BJ (cell line): ENCODE measurements around the gene PTER. TPM values are rescaled to one million over a fixed set of nuclear protein-coding genes. Genes with fewer than 3 reads are reported as not detected.

Experiments used
- CTCF ChIA-PET: fragments of 350-600 bp; formaldehyde crosslinking; extraction: SDS; loops from one replicate; lab custom pipeline; 2021; ENCODE audit warnings: antibody characterized with exemption, inconsistent platforms; lab: Yijun Ruan, JAX
- POLR2A ChIA-PET: fragments of 300-600 bp; sonication (Branson Sonifier 250); formaldehyde crosslinking; extraction: SDS; loops from one replicate; lab custom pipeline; 2021; ENCODE audit warnings: antibody characterized with exemption; lab: Charles Lee
- DNase-seq: peaks from one replicate; pipeline ENCODE4 v3.0.0-alpha.2; 2011; ENCODE audit warnings: low read depth
- H3K27me3 ChIP-seq: 2 replicates; pipeline ENCODE4 v1.6.0; 2011; ENCODE audit warnings: low read length; ENCODE audit not compliant: control insufficient read depth, insufficient read depth
- H3K36me3 ChIP-seq: 2 replicates; pipeline ENCODE4 v1.5.1; 2011; ENCODE audit warnings: low read length; ENCODE audit not compliant: control insufficient read depth, insufficient read depth
- H3K4me3 ChIP-seq: 2 replicates; pipeline ENCODE4 v1.5.1; 2011; ENCODE audit warnings: low read depth, mild to moderate bottlenecking, control low read depth, low read length
- polyA plus RNA-seq: library from polyadenylated mRNA; depleted of rRNA; stranded (reverse); fragments of >200 nt; gene quantifications from 2 replicates; pipeline ENCODE4 v1.2.3, GENCODE V29; 2011
- TF ChIP-seq, protein P1 (sequence below): IDR thresholded peaks from 2 replicates; pipeline ENCODE4 v1.5.1; 2011; ENCODE audit warnings: low read depth, mild to moderate bottlenecking, control low read depth, inconsistent platforms, low read length, moderate library complexity; ENCODE audit not compliant: insufficient read depth

The PTER gene
- polyA plus RNA-seq, 1 experiment: 9.3 TPM

DNA sequence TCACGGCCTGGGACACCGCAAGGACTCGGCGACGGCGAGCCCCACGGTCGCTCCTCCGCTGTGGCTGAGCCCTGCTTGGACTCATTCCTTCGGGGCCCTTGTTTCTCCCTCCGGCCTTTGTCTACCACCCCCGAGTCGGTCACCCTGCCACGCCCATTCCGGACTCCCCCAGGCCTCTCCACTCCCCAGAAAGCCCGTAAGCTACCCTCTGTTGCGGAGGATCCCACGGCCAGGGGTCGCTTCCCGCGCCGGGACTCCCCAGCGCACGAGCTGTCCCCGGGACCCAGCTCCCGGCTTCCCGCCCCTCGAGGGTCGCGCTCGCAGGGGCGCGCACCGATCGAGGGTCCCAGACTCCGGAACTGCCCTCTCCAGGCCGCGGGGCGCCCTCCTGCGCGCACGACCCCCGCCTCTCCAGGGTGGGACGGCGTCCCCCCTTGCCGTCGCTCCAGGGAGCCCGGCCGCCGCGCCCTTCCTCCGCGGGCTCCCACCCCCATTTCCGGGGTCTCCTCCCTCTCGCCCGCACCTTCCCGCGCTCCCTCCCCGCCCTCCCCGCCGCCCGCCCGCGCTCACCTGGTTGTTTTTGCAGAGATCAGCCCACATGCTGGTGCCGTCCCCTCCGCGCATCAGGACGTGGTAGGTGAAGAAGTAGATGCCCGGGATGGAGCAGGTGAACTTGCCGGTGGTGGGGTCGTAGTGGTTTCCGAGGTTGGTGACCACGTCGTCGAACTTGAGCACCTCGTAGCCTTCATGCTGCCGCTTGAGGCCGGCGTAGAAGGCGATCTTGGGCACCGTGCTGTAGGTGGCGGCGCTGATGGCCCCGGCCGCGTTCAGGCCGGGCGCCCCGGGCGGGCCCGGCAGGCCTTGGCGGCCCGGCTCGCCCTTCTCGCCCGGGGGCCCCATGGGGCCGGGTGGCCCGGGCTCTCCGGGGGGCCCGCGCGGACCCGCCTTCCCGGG, 83.4 kb downstream of the PTER start:
- TF ChIP-seq, protein P1, sequence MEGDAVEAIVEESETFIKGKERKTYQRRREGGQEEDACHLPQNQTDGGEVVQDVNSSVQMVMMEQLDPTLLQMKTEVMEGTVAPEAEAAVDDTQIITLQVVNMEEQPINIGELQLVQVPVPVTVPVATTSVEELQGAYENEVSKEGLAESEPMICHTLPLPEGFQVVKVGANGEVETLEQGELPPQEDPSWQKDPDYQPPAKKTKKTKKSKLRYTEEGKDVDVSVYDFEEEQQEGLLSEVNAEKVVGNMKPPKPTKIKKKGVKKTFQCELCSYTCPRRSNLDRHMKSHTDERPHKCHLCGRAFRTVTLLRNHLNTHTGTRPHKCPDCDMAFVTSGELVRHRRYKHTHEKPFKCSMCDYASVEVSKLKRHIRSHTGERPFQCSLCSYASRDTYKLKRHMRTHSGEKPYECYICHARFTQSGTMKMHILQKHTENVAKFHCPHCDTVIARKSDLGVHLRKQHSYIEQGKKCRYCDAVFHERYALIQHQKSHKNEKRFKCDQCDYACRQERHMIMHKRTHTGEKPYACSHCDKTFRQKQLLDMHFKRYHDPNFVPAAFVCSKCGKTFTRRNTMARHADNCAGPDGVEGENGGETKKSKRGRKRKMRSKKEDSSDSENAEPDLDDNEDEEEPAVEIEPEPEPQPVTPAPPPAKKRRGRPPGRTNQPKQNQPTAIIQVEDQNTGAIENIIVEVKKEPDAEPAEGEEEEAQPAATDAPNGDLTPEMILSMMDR: no peak
- H3K4me3 ChIP-seq: no peak overlapping the region; the same call in 1 of the 2 replicates
- POLR2A ChIA-PET: no interaction called here
- CTCF ChIA-PET: no interaction called here
- H3K27me3 ChIP-seq: peaks cover 31% of the 10 kb centered on the region
- DNase-seq: no peak
- no peaks in the 10 kb centered on the region; the same call in 1 of the 2 replicates for H3K36me3 ChIP-seq

DNA sequence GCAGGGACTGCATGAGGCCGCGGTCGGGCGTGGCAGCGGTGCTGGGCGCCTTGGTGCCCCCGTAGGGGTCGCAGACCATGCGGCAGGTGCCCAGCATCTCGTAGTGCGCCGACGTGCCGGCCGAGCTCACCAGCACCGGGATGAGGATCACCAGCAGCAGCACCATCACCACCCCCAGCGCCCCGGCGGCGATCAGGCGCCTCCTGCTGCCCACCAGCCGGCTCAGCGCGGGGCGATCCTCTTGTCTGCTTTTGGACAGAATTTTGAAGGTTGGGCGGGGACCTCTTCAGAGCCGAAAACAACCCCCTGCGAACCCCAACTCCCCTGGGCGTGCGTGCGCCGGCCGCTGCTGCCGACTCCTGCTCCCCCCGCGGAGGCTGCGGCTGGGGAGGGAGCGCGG, 84.1 kb downstream of the PTER start:
- Histone ChIP-seq H3K4me3 (peak overlapping the region; percentile 30), H3K36me3 (no peaks in the 10 kb centered on the region; the same call in 1 of the 2 replicates), H3K27me3 (peaks cover 31% of the 10 kb centered on the region)
- ChIA-PET POLR2A (no interaction called here), CTCF (no interaction called here)
- DNase-seq: no peak
- TF ChIP-seq, protein P1: peak; percentile 52

DNA sequence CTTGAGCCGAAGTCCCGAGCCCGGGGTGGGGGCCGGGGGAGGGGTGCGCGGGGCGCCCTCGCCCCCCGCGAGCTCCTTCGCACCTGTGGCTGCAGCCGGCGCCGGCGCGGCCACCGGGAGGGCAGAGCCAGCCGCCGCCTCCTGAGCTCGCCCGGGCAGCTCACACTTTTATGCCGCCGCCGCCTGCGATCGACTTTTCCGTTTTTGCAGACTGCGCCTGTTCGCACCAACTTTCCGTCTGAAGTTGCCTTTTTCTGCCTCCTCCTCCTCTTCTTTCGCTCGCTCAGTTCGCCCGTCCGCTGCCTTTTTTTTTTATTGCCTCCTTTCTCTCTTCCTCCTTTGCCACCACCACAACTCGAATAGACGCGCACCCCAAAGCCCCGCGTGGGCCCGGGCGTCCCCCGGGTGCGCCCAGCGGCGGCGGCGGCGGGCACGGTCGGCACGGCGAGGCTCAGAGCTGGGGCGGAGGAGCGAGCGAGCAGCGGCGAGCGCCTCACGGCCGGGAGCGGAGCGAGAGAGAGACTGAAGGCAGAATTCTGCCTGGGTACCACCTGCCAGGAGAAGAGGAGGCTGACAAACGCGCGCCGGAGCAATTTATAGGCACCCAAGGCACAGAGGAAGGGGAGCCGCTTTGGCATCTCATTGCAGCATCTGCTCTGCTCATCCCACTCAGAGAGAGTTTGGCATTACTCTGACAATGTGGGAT, 84.7 kb downstream of the PTER start, which contains the start of gene C1QL3:
Gene C1QL3 (minus strand): TSS at position 569 of the 706 bp plus-strand sequence. CDS start 814 bp downstream, outside the sequence.
- no peak for DNase-seq
- H3K36me3 ChIP-seq: no peaks in the 10 kb centered on the region; the same call in 1 of the 2 replicates
- TF ChIP-seq, protein P1: no peak
- ChIA-PET CTCF (no interaction called here), POLR2A (no interaction called here)
- peaks cover 31% of the 10 kb centered on the region for H3K27me3 ChIP-seq
- H3K4me3 ChIP-seq: peak within 1 kb of the TSS; percentile 30

DNA sequence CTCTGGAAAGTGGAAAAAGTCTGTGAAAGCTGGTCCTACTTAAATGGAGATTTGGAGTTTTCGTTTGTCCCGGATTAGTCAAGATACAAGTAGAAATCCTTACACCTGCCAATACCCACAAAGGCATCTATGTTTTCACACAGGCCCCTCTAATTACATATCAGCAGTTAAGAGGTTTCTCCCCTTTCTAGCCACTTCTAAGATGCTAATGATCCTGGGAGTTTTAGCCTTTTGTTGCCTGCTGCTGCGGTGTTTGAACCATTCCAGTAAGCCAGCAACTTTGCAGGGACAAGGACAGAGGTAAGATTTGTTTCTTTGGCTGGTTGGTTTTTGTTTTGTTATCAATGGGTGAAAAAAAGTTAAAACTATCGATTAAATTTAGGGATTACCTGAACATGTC, 90.6 kb downstream of the PTER start:
- no peak for DNase-seq
- POLR2A ChIA-PET: no interaction called here
- CTCF ChIA-PET: interaction anchor here (1.5 kb wide), 1 partner anchor 8 kb away, joined by 4 read pairs; no protein-coding TSS in a partner anchor
- Histone ChIP-seq H3K27me3 (peaks cover 12% of the 10 kb centered on the region), H3K4me3 (no peak overlapping the region), H3K36me3 (no peaks in the 10 kb centered on the region)
- TF ChIP-seq, protein P1: no peak

DNA sequence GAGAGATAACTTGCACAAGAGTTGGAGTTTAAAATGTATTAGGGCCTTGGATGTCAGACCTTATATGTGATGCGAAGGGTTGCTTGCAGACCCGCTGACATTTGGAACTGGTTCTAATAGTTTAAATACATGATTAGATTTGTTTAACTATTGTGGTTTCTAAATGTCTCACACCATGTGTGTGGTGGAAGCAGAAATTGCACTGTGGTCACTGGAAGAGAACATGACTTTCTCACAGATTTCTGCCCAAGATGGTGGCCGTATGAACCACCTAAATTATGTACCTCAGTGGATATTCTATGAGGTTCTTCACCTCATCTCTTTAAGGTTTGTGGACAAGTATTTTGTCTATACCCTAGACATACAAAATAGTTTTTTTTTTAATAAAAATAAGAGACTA, 93.0 kb downstream of the PTER start:
- DNase-seq: no peak
- Histone ChIP-seq H3K27me3 (no peaks in the 10 kb centered on the region; the same call in 1 of the 2 replicates), H3K4me3 (no peak overlapping the region), H3K36me3 (no peaks in the 10 kb centered on the region)
- POLR2A ChIA-PET: no interaction called here
- TF ChIP-seq, protein P1: no peak
- CTCF ChIA-PET: interaction anchor here (1.2 kb wide), 1 partner anchor 16 kb away, joined by 3 read pairs; no protein-coding TSS in a partner anchor
